A549 (cell line): Measurements from ENCODE around the gene SLC25A10. TPM values are rescaled to one million over a fixed set of nuclear protein-coding genes. Genes with fewer than 3 reads are reported as not detected.
"Not testable (repeated sequence)": the region's sequence is repeated elsewhere in the genome, so short reads cannot be mapped to it uniquely, and the experiment has no call there.

ENCODE experiments used
- ATAC-seq, 2 experiments: fragments of 200-7000 bp in 1 of 2; fragments of >200 bp in 1 of 2; cut with Nextera tagmentation in 1 of 2; cut with Tn5 transposase in 1 of 2; 3 replicates each; pipeline versions ENCODE4 v1.8.0 to v1.9.1; 2018 to 2020; ENCODE audit warnings: mild to moderate bottlenecking in 1 of 2, moderate library complexity in 1 of 2
- CTCF ChIA-PET: fragments of 300-600 bp; sonication (Branson Sonifier 250); formaldehyde crosslinking; extraction: SDS; loops from one replicate; lab custom pipeline; 2021; ENCODE audit warnings: antibody characterized with exemption, inconsistent platforms; lab: Yijun Ruan, JAX
- POLR2A ChIA-PET: fragments of 350-600 bp; formaldehyde crosslinking; extraction: SDS; loops from one replicate; lab custom pipeline; 2021; ENCODE audit warnings: antibody characterized with exemption, inconsistent platforms; lab: Yijun Ruan, JAX
- DNase-seq, 2 experiments: peaks; one replicate each; pipeline versions ENCODE4 v3.0.0 to v3.0.0-alpha.2; 2011 to 2016; ENCODE audit warnings: low read depth in 1 of 2, low spot score in 1 of 2
- FAIRE-seq: peaks from 2 replicates; lab custom pipeline; 2011; peaks lifted over from hg19 to GRCh38; lab: Jason Lieb, UNC
- H3K27ac ChIP-seq, 2 experiments: fragments of >200 bp; sonication (Bioruptor Twin); formaldehyde crosslinking; 3 replicates each; pipeline ENCODE4 v1.5.1; 2016 to 2017
- H3K4me1 ChIP-seq: fragments of >200 bp; sonication (Bioruptor Twin); formaldehyde crosslinking; 3 replicates; pipeline ENCODE4 v1.6.1; 2016
- H3K4me2 ChIP-seq: fragments of >200 bp; sonication (Bioruptor Twin); formaldehyde crosslinking; 3 replicates; pipeline ENCODE4 v1.6.1; 2016
- H3K4me3 ChIP-seq: fragments of >200 bp; sonication (Bioruptor Twin); formaldehyde crosslinking; 3 replicates; pipeline ENCODE4 v1.5.1; 2016
- H3K9me3 ChIP-seq: fragments of >200 bp; sonication (Bioruptor Twin); formaldehyde crosslinking; 3 replicates; pipeline ENCODE4 v1.6.1; 2016
- FOSL2 ChIP-seq, 2 experiments: fragments of 450-650 bp in 1 of 2; fragments of >200 bp in 1 of 2; sonication (Bioruptor Twin) in 1 of 2; formaldehyde crosslinking; IDR thresholded peaks; 2 replicates each; pipeline versions ENCODE4 v1.5.0 to v1.6.1; 2016 to 2020; ENCODE audit warnings: mild to moderate bottlenecking in 1 of 2, moderate library complexity in 1 of 2
- FOXS1 ChIP-seq: fragments of 250-450 bp; sonication (Bioruptor Pico); IDR thresholded peaks from 2 replicates; pipeline ENCODE4 v1.5.0; 2020; ENCODE audit warnings: mild to moderate bottlenecking, moderate library complexity
- HDAC2 ChIP-seq: fragments of 200-600 bp; sonication (generic); IDR thresholded peaks from 2 replicates; pipeline ENCODE4 v1.6.1; 2016
- KDM1A ChIP-seq: fragments of 200-600 bp; sonication (generic); IDR thresholded peaks from 2 replicates; pipeline ENCODE4 v1.6.1; 2016; ENCODE audit warnings: low read depth, mild to moderate bottlenecking
- KDM5A ChIP-seq: fragments of 200-600 bp; sonication (generic); IDR thresholded peaks from 2 replicates; pipeline ENCODE4 v1.6.1; 2016; ENCODE audit warnings: antibody characterized with exemption, mild to moderate bottlenecking
- MAFK ChIP-seq: fragments of 450-650 bp; IDR thresholded peaks from 2 replicates; pipeline ENCODE4 v1.6.1; 2014; ENCODE audit not compliant: partially characterized antibody
- MAX ChIP-seq: IDR thresholded peaks from 2 replicates; pipeline ENCODE4 v1.6.1; 2012
- MAZ ChIP-seq: fragments of 150-350 bp; IDR thresholded peaks from 2 replicates; pipeline ENCODE4 v1.6.1; 2014; ENCODE audit warnings: antibody characterized with exemption, low read depth, low read length, borderline replicate concordance
- NFE2L2 ChIP-seq: fragments of 150-350 bp; conservative IDR thresholded peaks from 2 replicates; pipeline ENCODE4 v1.6.1; 2014; ENCODE audit warnings: low read length
- RARB ChIP-seq: fragments of 250-450 bp; sonication (Bioruptor Pico); IDR thresholded peaks from 2 replicates; pipeline ENCODE4 v1.8.0; 2021; ENCODE audit warnings: mild to moderate bottlenecking, moderate library complexity
- RNF2 ChIP-seq: fragments of 200-600 bp; sonication (generic); IDR thresholded peaks from 2 replicates; pipeline ENCODE4 v1.6.1; 2016; ENCODE audit warnings: low read depth, mild to moderate bottlenecking, antibody characterized with exemption, moderate library complexity, borderline replicate concordance
- TP53 ChIP-seq: fragments of 250-450 bp; sonication (Bioruptor Pico); IDR thresholded peaks from 2 replicates; pipeline ENCODE4 v1.5.0; 2021; ENCODE audit warnings: mild to moderate bottlenecking, moderate library complexity
- USF2 ChIP-seq: fragments of 450-650 bp; IDR thresholded peaks from 2 replicates; pipeline ENCODE4 v1.6.1; 2014; ENCODE audit warnings: antibody characterized with exemption
- WGBS: methylation state at CpG from one replicate; pipeline ENCODE4 v1.1.6; 2017; ENCODE audit errors: missing lambda C conversion rate; 5-methylcytosine and 5-hydroxymethylcytosine counted together
- polyA plus RNA-seq, 4 experiments: library from polyadenylated mRNA; depleted of rRNA in 3 of 4; stranded (reverse); fragments of >200 nt; fragmentation: RNase III in 1 of 4; extraction: RNeasy Plus Mini Kit Qiagen cat#74134 plus additional on column Dnase treatment in 1 of 4; gene quantifications; 2 replicates in 3 of 4; 3 replicates in 1 of 4; pipeline ENCODE4 v1.2.3, GENCODE V29; 2011 to 2017
- TF ChIP-seq, protein P1 (sequence below): fragments of 200-600 bp; sonication (generic); IDR thresholded peaks from 2 replicates; pipeline ENCODE4 v1.6.1; 2016; ENCODE audit warnings: antibody characterized with exemption, mild to moderate bottlenecking, moderate library complexity

The SLC25A10 gene
- polyA plus RNA-seq, 2 of the 4 experiments (the other 2 are of a cell fraction) = 20.0 to 47.0 TPM

DNA sequence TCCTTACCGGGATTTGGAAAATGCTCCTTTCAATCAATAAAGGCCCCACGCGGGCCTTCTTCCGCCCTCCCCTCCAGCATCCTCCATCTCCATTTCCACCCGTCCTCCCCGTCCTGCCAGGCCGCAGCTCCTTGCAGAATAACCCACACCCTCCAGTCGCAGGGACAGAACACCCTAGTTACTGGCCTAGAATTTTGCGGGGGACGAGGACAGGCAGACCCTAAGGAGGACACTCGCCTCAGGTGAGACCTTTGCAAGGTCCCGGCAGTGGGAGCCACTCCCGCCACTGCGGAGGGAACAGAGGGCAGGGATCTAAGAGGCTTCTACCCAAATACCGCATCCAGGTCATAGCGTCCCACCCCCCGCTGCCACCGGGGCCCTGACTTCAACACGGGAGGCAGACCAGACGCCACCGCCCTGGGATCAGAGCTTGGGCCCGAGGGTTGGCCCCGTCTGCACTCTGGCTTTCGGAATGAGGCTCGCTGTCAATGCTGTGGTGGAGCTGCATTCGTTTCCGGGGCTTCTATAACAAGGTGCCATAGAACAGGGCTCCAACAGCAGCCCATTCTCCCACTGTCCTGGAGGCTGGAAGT lies 26.8 kb downstream of the SLC25A10 start:
- ChIA-PET CTCF (interaction anchor here (0.7 to 1.5 kb wide), 5 partner anchors 26 to 127 kb away, joined by 3 to 4 read pairs (median 4); no protein-coding TSS in a partner anchor), POLR2A (interaction anchor here (1.0 kb wide), 1 partner anchor 122 kb away, joined by 3 read pairs; the partner anchor contains the start of gene P4HB)
- H3K4me1 ChIP-seq = peaks cover 12% of the 10 kb centered on the region
- no peak for FAIRE-seq
- WGBS = 86% methylated on average over 27 of the region's 27 CpGs
- no peak for ATAC-seq
- H3K9me3 ChIP-seq = no peaks in the 10 kb centered on the region
- DNase-seq = no peak
- TF ChIP-seq TP53 (CRISPR knock-in tag) (no peak), RARB (CRISPR knock-in tag) (no peak), FOXS1 (no peak), KDM5A (no peak), MAX (no peak), HDAC2 (no peak), NFE2L2 (no peak)
- TF ChIP-seq, protein P1, sequence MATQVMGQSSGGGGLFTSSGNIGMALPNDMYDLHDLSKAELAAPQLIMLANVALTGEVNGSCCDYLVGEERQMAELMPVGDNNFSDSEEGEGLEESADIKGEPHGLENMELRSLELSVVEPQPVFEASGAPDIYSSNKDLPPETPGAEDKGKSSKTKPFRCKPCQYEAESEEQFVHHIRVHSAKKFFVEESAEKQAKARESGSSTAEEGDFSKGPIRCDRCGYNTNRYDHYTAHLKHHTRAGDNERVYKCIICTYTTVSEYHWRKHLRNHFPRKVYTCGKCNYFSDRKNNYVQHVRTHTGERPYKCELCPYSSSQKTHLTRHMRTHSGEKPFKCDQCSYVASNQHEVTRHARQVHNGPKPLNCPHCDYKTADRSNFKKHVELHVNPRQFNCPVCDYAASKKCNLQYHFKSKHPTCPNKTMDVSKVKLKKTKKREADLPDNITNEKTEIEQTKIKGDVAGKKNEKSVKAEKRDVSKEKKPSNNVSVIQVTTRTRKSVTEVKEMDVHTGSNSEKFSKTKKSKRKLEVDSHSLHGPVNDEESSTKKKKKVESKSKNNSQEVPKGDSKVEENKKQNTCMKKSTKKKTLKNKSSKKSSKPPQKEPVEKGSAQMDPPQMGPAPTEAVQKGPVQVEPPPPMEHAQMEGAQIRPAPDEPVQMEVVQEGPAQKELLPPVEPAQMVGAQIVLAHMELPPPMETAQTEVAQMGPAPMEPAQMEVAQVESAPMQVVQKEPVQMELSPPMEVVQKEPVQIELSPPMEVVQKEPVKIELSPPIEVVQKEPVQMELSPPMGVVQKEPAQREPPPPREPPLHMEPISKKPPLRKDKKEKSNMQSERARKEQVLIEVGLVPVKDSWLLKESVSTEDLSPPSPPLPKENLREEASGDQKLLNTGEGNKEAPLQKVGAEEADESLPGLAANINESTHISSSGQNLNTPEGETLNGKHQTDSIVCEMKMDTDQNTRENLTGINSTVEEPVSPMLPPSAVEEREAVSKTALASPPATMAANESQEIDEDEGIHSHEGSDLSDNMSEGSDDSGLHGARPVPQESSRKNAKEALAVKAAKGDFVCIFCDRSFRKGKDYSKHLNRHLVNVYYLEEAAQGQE = no peak
- H3K4me3 ChIP-seq = no peak overlapping the region
- no peak overlapping the region for H3K4me2 ChIP-seq
- no peak overlapping the region for H3K27ac ChIP-seq

GRCh38 chr17:81739593-81739992 lies 27.5 kb downstream of the SLC25A10 start:
- ChIA-PET POLR2A (interaction anchor here (1.0 kb wide), 1 partner anchor 121 kb away, joined by 3 read pairs; the partner anchor contains the start of gene P4HB), CTCF (interaction anchor here (0.7 to 1.5 kb wide), 4 partner anchors 62 to 126 kb away, joined by 3 to 4 read pairs (median 4); no protein-coding TSS in a partner anchor)
- H3K4me2 ChIP-seq, ATAC-seq, H3K9me3 ChIP-seq, H3K27ac ChIP-seq, H3K4me3 ChIP-seq, DNase-seq, FAIRE-seq, H3K4me1 ChIP-seq: not testable (repeated sequence)
- WGBS = 80% methylated on average over 8 of the region's 8 CpGs

DNA sequence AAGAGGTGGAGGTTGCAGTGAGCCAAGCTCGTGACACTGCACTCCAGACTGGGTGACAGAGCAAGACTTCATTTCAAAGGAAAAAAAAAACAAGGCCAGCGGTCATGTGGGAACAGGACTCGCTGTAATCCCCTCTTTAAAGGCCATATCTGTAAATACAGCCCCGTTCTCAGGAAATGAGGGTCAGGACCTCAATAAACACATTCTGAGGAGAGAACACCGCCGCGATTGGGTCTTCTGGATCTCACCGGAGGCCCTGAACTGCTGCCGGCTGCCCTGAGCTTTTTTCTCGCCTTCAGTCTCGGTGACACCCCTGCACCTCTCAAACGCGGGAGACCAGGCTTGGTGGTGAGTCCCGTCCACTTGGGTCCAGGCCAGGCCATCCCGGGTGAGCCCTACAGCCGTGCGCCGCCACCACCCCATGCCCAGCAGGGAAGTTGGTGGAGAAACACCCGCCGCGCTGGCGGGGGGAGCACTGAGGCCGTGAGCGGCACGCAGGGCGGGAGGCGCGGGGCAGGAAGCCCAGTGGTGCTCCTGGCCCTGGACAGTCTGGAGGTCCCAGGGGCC lies 28.4 kb downstream of the SLC25A10 start:
- no peak overlapping the region for H3K27ac ChIP-seq
- no peak for FAIRE-seq
- H3K4me2 ChIP-seq = no peak overlapping the region
- TF ChIP-seq HDAC2 (no peak), MAZ (no peak), MAFK (no peak), FOSL2 (IDR thresholded peaks at IDR 0.05) (no peak), FOSL2 (CRISPR knock-in tag; IDR thresholded peaks at IDR 0.05) (no peak), RNF2 (no peak), USF2 (no peak), KDM1A (no peak)
- 80% methylated on average over 28 of the region's 28 CpGs for WGBS
- peaks cover 4% of the 10 kb centered on the region for H3K4me1 ChIP-seq
- peak; percentile 13 to 19; a peak in 5 of 6 replicates for ATAC-seq
- no peak overlapping the region for H3K4me3 ChIP-seq
- ChIA-PET CTCF (no interaction called here), POLR2A (no interaction called here)
- DNase-seq = no peak
- H3K9me3 ChIP-seq = no peaks in the 10 kb centered on the region
